CD14-positive monocyte (primary cell): ENCODE data around the gene TYRP1. TPM values are rescaled to one million over a fixed set of nuclear protein-coding genes. Genes with fewer than 3 reads are reported as not detected.

ENCODE experiments used
- DNase-seq, 3 donors: peaks; one replicate each; pipeline ENCODE4 v3.0.0-alpha.2; 2011 to 2022
- H2AFZ ChIP-seq: 2 replicates; pipeline ENCODE4 v1.6.0; 2012; ENCODE audit warnings: mild to moderate bottlenecking, low read depth, low read length, inconsistent platforms; ENCODE audit not compliant: insufficient read depth, poor library complexity, severe bottlenecking
- H3K27ac ChIP-seq, 2 donors: 1 replicate in 1 of 2; 2 replicates in 1 of 2; pipeline ENCODE4 v1.5.1; 2012 to 2013; ENCODE audit warnings: low read length in 2 of 2, control low read depth in 1 of 2, inconsistent platforms in 1 of 2, low read depth in 1 of 2, mild to moderate bottlenecking in 1 of 2
- H3K27me3 ChIP-seq, 2 donors: one replicate each; pipeline versions ENCODE4 v1.6.0 to v1.6.1; 2011 to 2013; ENCODE audit warnings: low read length in 2 of 2; ENCODE audit not compliant: control insufficient read depth in 2 of 2, insufficient read depth in 2 of 2
- H3K36me3 ChIP-seq, 2 donors: replicated peaks in 1 of 2; 1 replicate in 1 of 2; 2 replicates in 1 of 2; pipeline versions ENCODE4 v1.5.1 to v1.6.1; 2012 to 2013; ENCODE audit warnings: low read length in 2 of 2, control low read depth in 1 of 2, inconsistent platforms in 1 of 2, mild to moderate bottlenecking in 1 of 2; ENCODE audit not compliant: insufficient read depth in 2 of 2, control insufficient read depth in 1 of 2
- H3K4me1 ChIP-seq, 2 donors: 1 replicate in 1 of 2; 2 replicates in 1 of 2; pipeline versions ENCODE4 v1.5.1 to v1.6.1; 2012 to 2013; ENCODE audit warnings: low read length in 2 of 2, control low read depth in 1 of 2, inconsistent platforms in 1 of 2, mild to moderate bottlenecking in 1 of 2, moderate library complexity in 1 of 2; ENCODE audit not compliant: insufficient read depth in 2 of 2, control insufficient read depth in 1 of 2
- H3K4me2 ChIP-seq: replicated peaks from 2 replicates; pipeline ENCODE3; 2012; ENCODE audit warnings: low read length, moderate library complexity, mild to moderate bottlenecking; ENCODE audit not compliant: poor library complexity, severe bottlenecking; ENCODE audit errors: extremely low read depth
- H3K4me3 ChIP-seq, 3 experiments: fragments of 200-600 bp in 1 of 3; sonication (generic) in 1 of 3; replicated peaks in 1 of 3; 1 replicate in 2 of 3; 2 replicates in 1 of 3; pipeline ENCODE4 v1.5.1; 2011 to 2013; ENCODE audit warnings: low read length in 3 of 3, mild to moderate bottlenecking in 3 of 3, control low read depth in 2 of 3, low read depth in 2 of 3, inconsistent platforms in 1 of 3, moderate library complexity in 1 of 3
- H3K79me2 ChIP-seq: 2 replicates; pipeline ENCODE4 v1.6.0; 2012; ENCODE audit warnings: mild to moderate bottlenecking, control low read depth, inconsistent platforms, low read length, moderate library complexity; ENCODE audit not compliant: insufficient read depth
- H3K9ac ChIP-seq: 2 replicates; pipeline ENCODE4 v1.6.0; 2017; ENCODE audit warnings: low read length, mild to moderate bottlenecking; ENCODE audit not compliant: insufficient read depth, poor library complexity, severe bottlenecking
- H3K9me3 ChIP-seq, 2 donors: replicated peaks in 1 of 2; 1 replicate in 1 of 2; 2 replicates in 1 of 2; pipeline versions ENCODE4 v1.5.1 to v1.6.1; 2012 to 2013; ENCODE audit warnings: low read length in 2 of 2, control low read depth in 1 of 2; ENCODE audit not compliant: control insufficient read depth in 1 of 2, insufficient read depth in 1 of 2
- H4K20me1 ChIP-seq: 2 replicates; pipeline ENCODE4 v1.6.0; 2012; ENCODE audit warnings: mild to moderate bottlenecking, low read length, control low read depth, moderate library complexity; ENCODE audit not compliant: insufficient read depth
- H3K27ac Mint-ChIP-seq, 7 donors: one replicate each; pipeline ENCODE4 v1.8.0; 2020; ENCODE audit warnings: mild to moderate bottlenecking in 7 of 7, mixed read lengths in 7 of 7, moderate library complexity in 6 of 7, inconsistent platforms in 2 of 7
- H3K27me3 Mint-ChIP-seq, 3 donors: one replicate each; pipeline ENCODE4 v1.8.0; 2021 to 2022; ENCODE audit warnings: low read depth in 3 of 3, mild to moderate bottlenecking in 3 of 3, mixed read lengths in 3 of 3, moderate library complexity in 3 of 3, inconsistent platforms in 1 of 3
- H3K36me3 Mint-ChIP-seq, 2 donors: one replicate each; pipeline ENCODE4 v1.8.0; 2020; ENCODE audit warnings: mixed read lengths in 2 of 2, inconsistent platforms in 1 of 2, mild to moderate bottlenecking in 1 of 2
- H3K4me1 Mint-ChIP-seq: one replicate; pipeline ENCODE4 v1.8.0; 2020; ENCODE audit warnings: mild to moderate bottlenecking, mixed read lengths
- H3K4me3 Mint-ChIP-seq, 2 donors: one replicate each; pipeline ENCODE4 v1.8.0; 2020; ENCODE audit warnings: mild to moderate bottlenecking in 2 of 2, mixed read lengths in 2 of 2, moderate library complexity in 1 of 2
- H3K9me3 Mint-ChIP-seq, 7 donors: one replicate each; pipeline ENCODE4 v1.8.0; 2020 to 2022; ENCODE audit warnings: mixed read lengths in 7 of 7, mild to moderate bottlenecking in 6 of 7, moderate library complexity in 6 of 7, inconsistent platforms in 2 of 7
- WGBS: methylation state at CpG from one replicate; pipeline ENCODE4 v1.1.5; 2013; ENCODE audit warnings: missing lambda C conversion rate; ENCODE audit not compliant: insufficient coverage; 5-methylcytosine and 5-hydroxymethylcytosine counted together
- intact Hi-C, 2 donors: fragments of 100-400 bp; cut with micrococcal nuclease; formaldehyde crosslinking; loops; one replicate each; pipeline versions ENCODE4 v1.15.0 to v1.15.1; 2023
- polyA plus RNA-seq, 3 donors: library from polyadenylated mRNA; depleted of rRNA in 1 of 3; unstranded in 2 of 3; stranded (reverse) in 1 of 3; fragments of 300-500 nt in 2 of 3; fragments of >200 nt in 1 of 3; fragmentation: Illumina TruSeq in 2 of 3; gene quantifications; 1 replicate in 2 of 3; 2 replicates in 1 of 3; pipeline ENCODE4 v1.2.3, GENCODE V29; 2012 to 2021
- TF ChIP-seq, protein P1 (sequence below): fragments of 200-600 bp; IDR thresholded peaks from one replicate; pipeline ENCODE4 v1.8.0; 2022; ENCODE audit warnings: antibody characterized with exemption, mild to moderate bottlenecking

TYRP1 gene
- polyA plus RNA-seq, 3 donors, result not detected

GRCh38 chr9:12708562-12709298, 15.5 kb downstream of the TYRP1 start:
- intact Hi-C loops, result no loop called here

DNA sequence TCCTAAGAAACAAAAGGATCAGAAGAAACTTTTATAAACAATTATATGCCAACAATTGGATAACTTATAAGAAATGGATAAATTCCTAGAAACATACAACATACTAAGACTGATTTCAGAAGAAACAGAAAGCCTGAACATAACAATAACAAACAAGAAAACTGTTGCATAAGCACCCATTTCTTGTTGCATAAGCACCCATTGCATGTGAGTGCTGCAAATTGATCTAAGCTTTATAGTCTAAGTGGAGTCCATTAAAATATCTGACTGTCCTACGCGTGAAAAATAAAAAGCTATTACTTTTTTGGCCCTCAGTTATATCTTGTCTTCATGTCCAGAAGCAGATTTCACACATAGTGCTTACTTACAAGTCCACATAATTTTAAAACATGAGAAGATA, 19.3 kb downstream of the TYRP1 start:
- Histone ChIP-seq H3K4me2 (no peak overlapping the region), H3K4me3 (no peak overlapping the region), H3K27ac (no peak overlapping the region), H3K79me2 (no peaks in the 10 kb centered on the region), H2AFZ (no peak overlapping the region), H3K27me3 (no peaks in the 10 kb centered on the region), H3K36me3 (no peaks in the 10 kb centered on the region), H3K9ac (no peak overlapping the region), H4K20me1 (no peaks in the 10 kb centered on the region), H3K4me1 (no peaks in the 10 kb centered on the region), H3K9me3 (no peaks in the 10 kb centered on the region)
- H3K27ac Mint-ChIP-seq, result no peak overlapping the region
- WGBS, result no CpG with 5 or more reads among the region's 2 CpGs
- DNase-seq, result no peak
- H3K27me3 Mint-ChIP-seq, result peaks cover 0 to 3% (median 0%) of the 10 kb centered on the region in 3 donors
- H3K4me1 Mint-ChIP-seq, result no peaks in the 10 kb centered on the region
- no peaks in the 10 kb centered on the region for H3K9me3 Mint-ChIP-seq
- no peak overlapping the region for H3K4me3 Mint-ChIP-seq
- intact Hi-C loops, result no loop called here
- TF ChIP-seq, protein P1, sequence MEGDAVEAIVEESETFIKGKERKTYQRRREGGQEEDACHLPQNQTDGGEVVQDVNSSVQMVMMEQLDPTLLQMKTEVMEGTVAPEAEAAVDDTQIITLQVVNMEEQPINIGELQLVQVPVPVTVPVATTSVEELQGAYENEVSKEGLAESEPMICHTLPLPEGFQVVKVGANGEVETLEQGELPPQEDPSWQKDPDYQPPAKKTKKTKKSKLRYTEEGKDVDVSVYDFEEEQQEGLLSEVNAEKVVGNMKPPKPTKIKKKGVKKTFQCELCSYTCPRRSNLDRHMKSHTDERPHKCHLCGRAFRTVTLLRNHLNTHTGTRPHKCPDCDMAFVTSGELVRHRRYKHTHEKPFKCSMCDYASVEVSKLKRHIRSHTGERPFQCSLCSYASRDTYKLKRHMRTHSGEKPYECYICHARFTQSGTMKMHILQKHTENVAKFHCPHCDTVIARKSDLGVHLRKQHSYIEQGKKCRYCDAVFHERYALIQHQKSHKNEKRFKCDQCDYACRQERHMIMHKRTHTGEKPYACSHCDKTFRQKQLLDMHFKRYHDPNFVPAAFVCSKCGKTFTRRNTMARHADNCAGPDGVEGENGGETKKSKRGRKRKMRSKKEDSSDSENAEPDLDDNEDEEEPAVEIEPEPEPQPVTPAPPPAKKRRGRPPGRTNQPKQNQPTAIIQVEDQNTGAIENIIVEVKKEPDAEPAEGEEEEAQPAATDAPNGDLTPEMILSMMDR, result no peak
- H3K36me3 Mint-ChIP-seq, result no peaks in the 10 kb centered on the region

More at GRCh38 chr9:12708562-12709298, 15.5 kb downstream of the TYRP1 start:
- Histone ChIP-seq H3K9me3 (no peaks in the 10 kb centered on the region), H3K27ac (no peak overlapping the region), H3K4me1 (no peaks in the 10 kb centered on the region), H4K20me1 (no peaks in the 10 kb centered on the region), H3K4me2 (no peak overlapping the region), H3K79me2 (no peaks in the 10 kb centered on the region), H3K4me3 (no peak overlapping the region), H3K36me3 (no peaks in the 10 kb centered on the region), H3K9ac (no peak overlapping the region), H3K27me3 (no peaks in the 10 kb centered on the region), H2AFZ (no peak overlapping the region)
- DNase-seq, result no peak
- Mint-ChIP-seq H3K27me3 (peaks cover 0 to 3% (median 0%) of the 10 kb centered on the region in 3 donors), H3K4me3 (no peak overlapping the region), H3K4me1 (no peaks in the 10 kb centered on the region), H3K36me3 (no peaks in the 10 kb centered on the region), H3K27ac (no peak overlapping the region), H3K9me3 (no peaks in the 10 kb centered on the region)
- WGBS, result 83% methylated on average over 1 of the region's 5 CpGs
- TF ChIP-seq, protein P1, result no peak
